K562 (cell line): Measurements from ENCODE around the gene OTUD5. TPM values are rescaled to one million over a fixed set of nuclear protein-coding genes. Genes with fewer than 3 reads are reported as not detected.

ENCODE experiments used
- CXXC5 ChIP-seq: fragments of 250-450 bp; sonication (Bioruptor Pico); IDR thresholded peaks from 2 replicates; pipeline ENCODE4 v1.8.0; 2022; ENCODE audit warnings: inconsistent platforms, mild to moderate bottlenecking, moderate library complexity
- ETS1 ChIP-seq: conservative IDR thresholded peaks from 2 replicates; pipeline ENCODE4 v1.6.1; 2011; ENCODE audit warnings: low read depth, mild to moderate bottlenecking, low read length; ENCODE audit not compliant: control insufficient read depth
- GATAD2A ChIP-seq: fragments of 450-650 bp; IDR thresholded peaks from 2 replicates; pipeline ENCODE4 v1.6.1; 2017
- NFIX ChIP-seq: fragments of 250-450 bp; sonication (Bioruptor Pico); IDR thresholded peaks from 2 replicates; pipeline ENCODE4 v1.4.0; 2020; ENCODE audit warnings: low read depth, mild to moderate bottlenecking, moderate library complexity
- NKRF ChIP-seq: fragments of 450-650 bp; IDR thresholded peaks from 2 replicates; pipeline ENCODE4 v1.6.1; 2016; ENCODE audit warnings: borderline replicate concordance
- NR2C2 ChIP-seq, 2 experiments: fragments of 200-800 bp in 1 of 2; sonication (Bioruptor generic) in 1 of 2; sonication (generic) in 1 of 2; formaldehyde crosslinking in 1 of 2; IDR thresholded peaks; 2 replicates each; pipeline versions ENCODE4 v1.6.1 to v1.8.0; 2016 to 2022; ENCODE audit warnings: mild to moderate bottlenecking in 1 of 2, missing compliant biosample characterization in 1 of 2, missing genetic modification characterization in 1 of 2, missing genetic modification reagents in 1 of 2
- POLR3G ChIP-seq: IDR thresholded peaks from 2 replicates; pipeline ENCODE4 v1.6.1; 2011; ENCODE audit not compliant: insufficient read length, insufficient replicate concordance; ENCODE audit errors: extremely low read depth
- PURB ChIP-seq: sonication (generic); formaldehyde crosslinking; IDR thresholded peaks from 2 replicates; pipeline ENCODE4 v1.9.0; 2021; ENCODE audit warnings: low read depth, mild to moderate bottlenecking, missing genetic modification reagents
- RBM34 ChIP-seq: fragments of 200-400 bp; formaldehyde crosslinking; IDR thresholded peaks from 2 replicates; pipeline ENCODE4 v1.6.1; 2018; ENCODE audit warnings: low read length, borderline replicate concordance; ENCODE audit not compliant: insufficient read depth
- RHOXF2B ChIP-seq: fragments of 250-450 bp; sonication (Bioruptor Pico); conservative IDR thresholded peaks from 2 replicates; pipeline ENCODE4 v1.5.1; 2021
- SOX6 ChIP-seq: fragments of 450-650 bp; IDR thresholded peaks from 2 replicates; pipeline ENCODE4 v1.6.1; 2014; ENCODE audit warnings: mild to moderate bottlenecking
- TCFL5 ChIP-seq: fragments of 250-450 bp; sonication (Bioruptor Pico); conservative IDR thresholded peaks from 2 replicates; pipeline ENCODE4 v1.6.1; 2021; ENCODE audit warnings: mild to moderate bottlenecking, moderate library complexity, matching md5 sums
- WHSC1 ChIP-seq: IDR thresholded peaks from one replicate; pipeline ENCODE4 v1.6.1; 2012; ENCODE audit warnings: low read length, control low read depth, inconsistent platforms
- ZC3H8 ChIP-seq: fragments of 450-650 bp; IDR thresholded peaks from 2 replicates; pipeline ENCODE4 v1.6.1; 2017
- ZFX ChIP-seq: sonication (generic); formaldehyde crosslinking; IDR thresholded peaks from 2 replicates; pipeline ENCODE4 v1.8.0; 2022; ENCODE audit warnings: mild to moderate bottlenecking, missing genetic modification reagents, moderate library complexity
- ZNF263 ChIP-seq: sonication (generic); formaldehyde crosslinking; IDR thresholded peaks from 2 replicates; pipeline ENCODE4 v1.8.0; 2022; ENCODE audit warnings: mild to moderate bottlenecking, missing genetic modification reagents, borderline replicate concordance
- polyA plus RNA-seq, 8 experiments: library from polyadenylated mRNA; depleted of rRNA in 4 of 8; stranded (reverse) in 5 of 8; unstranded in 3 of 8; fragments of >200 nt; fragmentation: Nextera tagmentation in 2 of 8; fragmentation: Illumina TruSeq in 1 of 8; extraction: Ambion mirVana in 2 of 8; extraction: Trizol in 1 of 8; gene quantifications; 2 replicates each; pipeline versions ENCODE4 v1.2.1 to v1.2.3, GENCODE V29; 2011 to 2014; ENCODE audit warnings: inconsistent platforms in 1 of 8, missing spikeins in 1 of 8
- total RNA-seq, 7 experiments: library from RNA; depleted of rRNA in 6 of 7; stranded (reverse); fragments of >200 nt in 6 of 7; fragmentation: Illumina TruSeq in 2 of 7; extraction: Trizol in 2 of 7; gene quantifications; 2 replicates each; pipeline versions ENCODE4 v1.2.1 to v1.2.3, GENCODE V29; 2011 to 2021; ENCODE audit warnings: low replicate concordance in 1 of 7
- TF ChIP-seq, protein P1 (sequence below), 2 experiments: IDR thresholded peaks; 2 replicates each; pipeline ENCODE4 v1.6.1; 2012; ENCODE audit warnings: improper control_type of control experiment in 2 of 2, low read depth in 2 of 2, low read length in 2 of 2, borderline replicate concordance in 1 of 2
- TF ChIP-seq, protein P2 (sequence below), 2 experiments: fragments of 450-650 bp; conservative IDR thresholded peaks; 2 replicates each; pipeline ENCODE4 v1.6.1; 2017; ENCODE audit warnings: mild to moderate bottlenecking in 2 of 2, moderate library complexity in 2 of 2
- TF ChIP-seq, protein P3 (sequence below): fragments of 250-450 bp; sonication (Bioruptor Pico); IDR thresholded peaks from 2 replicates; pipeline ENCODE4 v1.8.0; 2021; ENCODE audit warnings: moderate library complexity, mild to moderate bottlenecking, inconsistent platforms

The OTUD5 gene
- total and polyA plus RNA-seq, 9 of the 15 experiments (the other 6 are each of a cell fraction or from before 2014, with no cell fraction given): 3.6 to 102 (median 59.0) TPM

GRCh38 chrX:48940404-48940955 lies 16.9 kb downstream of the OTUD5 start (continued):
- TF ChIP-seq, protein P1, sequence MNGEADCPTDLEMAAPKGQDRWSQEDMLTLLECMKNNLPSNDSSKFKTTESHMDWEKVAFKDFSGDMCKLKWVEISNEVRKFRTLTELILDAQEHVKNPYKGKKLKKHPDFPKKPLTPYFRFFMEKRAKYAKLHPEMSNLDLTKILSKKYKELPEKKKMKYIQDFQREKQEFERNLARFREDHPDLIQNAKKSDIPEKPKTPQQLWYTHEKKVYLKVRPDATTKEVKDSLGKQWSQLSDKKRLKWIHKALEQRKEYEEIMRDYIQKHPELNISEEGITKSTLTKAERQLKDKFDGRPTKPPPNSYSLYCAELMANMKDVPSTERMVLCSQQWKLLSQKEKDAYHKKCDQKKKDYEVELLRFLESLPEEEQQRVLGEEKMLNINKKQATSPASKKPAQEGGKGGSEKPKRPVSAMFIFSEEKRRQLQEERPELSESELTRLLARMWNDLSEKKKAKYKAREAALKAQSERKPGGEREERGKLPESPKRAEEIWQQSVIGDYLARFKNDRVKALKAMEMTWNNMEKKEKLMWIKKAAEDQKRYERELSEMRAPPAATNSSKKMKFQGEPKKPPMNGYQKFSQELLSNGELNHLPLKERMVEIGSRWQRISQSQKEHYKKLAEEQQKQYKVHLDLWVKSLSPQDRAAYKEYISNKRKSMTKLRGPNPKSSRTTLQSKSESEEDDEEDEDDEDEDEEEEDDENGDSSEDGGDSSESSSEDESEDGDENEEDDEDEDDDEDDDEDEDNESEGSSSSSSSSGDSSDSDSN (IDR thresholded peaks at IDR 0.05; ENCODE audit: borderline replicate concordance in 1 of 2, low read depth in 2 of 2, low read length in 2 of 2): 0 out of 4 replicates have a peak, but pooled peaks of 1 of the 2 experiments have one; percentile 23
- TF ChIP-seq ZC3H8 (no peak), GATAD2A (0 out of 2 replicates have a peak, but pooled peaks have one; percentile 38), CXXC5 (CRISPR knock-in tag) (peak; percentile 62; the same call in 1 of the 2 replicates), TCFL5 (CRISPR knock-in tag) (0 out of 2 replicates have a peak, but pooled peaks have one; percentile 59), WHSC1 (no peak), SOX6 (no peak), POLR3G (no peak), RHOXF2B (CRISPR knock-in tag) (no peak), NKRF (peak; percentile 84), ETS1 (no peak), ZNF263 (CRISPR knock-in tag) (no peak), RBM34 (no peak), NR2C2 (CRISPR knock-in tag; IDR thresholded peaks at IDR 0.05) (no peak), NR2C2 (tag; IDR thresholded peaks at IDR 0.05) (peak; percentile 58), NFIX (no peak), PURB (CRISPR knock-in tag) (no peak), ZFX (no peak)
- TF ChIP-seq, protein P2, sequence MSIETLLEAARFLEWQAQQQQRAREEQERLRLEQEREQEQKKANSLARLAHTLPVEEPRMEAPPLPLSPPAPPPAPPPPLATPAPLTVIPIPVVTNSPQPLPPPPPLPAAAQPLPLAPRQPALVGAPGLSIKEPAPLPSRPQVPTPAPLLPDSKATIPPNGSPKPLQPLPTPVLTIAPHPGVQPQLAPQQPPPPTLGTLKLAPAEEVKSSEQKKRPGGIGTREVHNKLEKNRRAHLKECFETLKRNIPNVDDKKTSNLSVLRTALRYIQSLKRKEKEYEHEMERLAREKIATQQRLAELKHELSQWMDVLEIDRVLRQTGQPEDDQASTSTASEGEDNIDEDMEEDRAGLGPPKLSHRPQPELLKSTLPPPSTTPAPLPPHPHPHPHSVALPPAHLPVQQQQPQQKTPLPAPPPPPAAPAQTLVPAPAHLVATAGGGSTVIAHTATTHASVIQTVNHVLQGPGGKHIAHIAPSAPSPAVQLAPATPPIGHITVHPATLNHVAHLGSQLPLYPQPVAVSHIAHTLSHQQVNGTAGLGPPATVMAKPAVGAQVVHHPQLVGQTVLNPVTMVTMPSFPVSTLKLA (conservative IDR thresholded peaks at IDR 0.05): peak; percentile 82 to 92
- TF ChIP-seq, protein P3, sequence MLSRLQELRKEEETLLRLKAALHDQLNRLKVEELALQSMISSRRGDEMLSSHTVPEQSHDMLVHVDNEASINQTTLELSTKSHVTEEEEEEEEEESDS (CRISPR knock-in tag): no peak
